HEK293 (cell line): Measurements from ENCODE around the gene TPSAB1.

Experiments
- CTCF ChIA-PET: fragments of 350-600 bp; formaldehyde crosslinking; extraction: SDS; loops from one replicate; lab custom pipeline; 2021; ENCODE audit warnings: antibody characterized with exemption; lab: Yijun Ruan, JAX
- POLR2A ChIA-PET: fragments of 300-600 bp; formaldehyde crosslinking; extraction: SDS; loops from one replicate; lab custom pipeline; 2020; ENCODE audit warnings: antibody characterized with exemption, inconsistent platforms; lab: Yijun Ruan, JAX
- H3K27ac ChIP-seq: fragments of 200-500 bp; sonication (Bioruptor generic); 2 replicates; pipeline ENCODE4 v1.5.1; 2014; ENCODE audit warnings: low read depth, low read length, control low read depth, inconsistent platforms; ENCODE audit errors: extremely low read depth
- H3K36me3 ChIP-seq, 2 experiments: fragments of 200-500 bp in 1 of 2; sonication (Bioruptor generic) in 1 of 2; 1 replicate in 1 of 2; 2 replicates in 1 of 2; pipeline ENCODE4 v1.5.1; 2014 to 2017; ENCODE audit warnings: inconsistent platforms in 2 of 2, low read length in 2 of 2; ENCODE audit not compliant: control insufficient read depth in 2 of 2, insufficient read depth in 1 of 2
- H3K4me1 ChIP-seq: fragments of 200-500 bp; sonication (Bioruptor generic); 2 replicates; pipeline ENCODE4 v1.5.1; 2014; ENCODE audit warnings: mild to moderate bottlenecking, low read length, inconsistent platforms; ENCODE audit not compliant: control insufficient read depth, insufficient read depth
- H3K4me3 ChIP-seq: 2 replicates; pipeline ENCODE4 v1.5.1; 2011; ENCODE audit warnings: low read depth, mild to moderate bottlenecking, control low read depth, low read length, moderate library complexity
- H3K9me3 ChIP-seq: fragments of 200-500 bp; sonication (Bioruptor generic); 2 replicates; pipeline ENCODE4 v1.5.1; 2014; ENCODE audit warnings: low read depth, low read length, inconsistent platforms; ENCODE audit not compliant: control insufficient read depth, insufficient read depth
- HIC1 ChIP-seq: fragments of 450-650 bp; formaldehyde crosslinking; IDR thresholded peaks from 2 replicates; pipeline ENCODE4 v1.5.1; 2016; ENCODE audit warnings: missing biosample characterization, missing genetic modification characterization
- KLF1 ChIP-seq: fragments of 450-650 bp; formaldehyde crosslinking; IDR thresholded peaks from 2 replicates; pipeline ENCODE4 v1.5.1; 2016; ENCODE audit warnings: missing biosample characterization, missing genetic modification characterization
- PATZ1 ChIP-seq: fragments of 450-650 bp; formaldehyde crosslinking; IDR thresholded peaks from 2 replicates; pipeline ENCODE4 v1.5.1; 2016; ENCODE audit warnings: missing biosample characterization, missing genetic modification characterization
- SP2 ChIP-seq: fragments of 450-650 bp; formaldehyde crosslinking; IDR thresholded peaks from 2 replicates; pipeline ENCODE4 v1.5.1; 2016; ENCODE audit warnings: missing biosample characterization, missing genetic modification characterization
- ZIC2 ChIP-seq: fragments of 450-650 bp; formaldehyde crosslinking; IDR thresholded peaks from 2 replicates; pipeline ENCODE4 v1.5.1; 2016; ENCODE audit warnings: missing biosample characterization, missing genetic modification characterization
- ZNF133 ChIP-seq: fragments of 450-650 bp; formaldehyde crosslinking; IDR thresholded peaks from 2 replicates; pipeline ENCODE4 v1.5.1; 2016; ENCODE audit warnings: missing biosample characterization, missing genetic modification characterization
- ZNF48 ChIP-seq: fragments of 450-650 bp; formaldehyde crosslinking; IDR thresholded peaks from 2 replicates; pipeline ENCODE4 v1.5.1; 2016; ENCODE audit warnings: missing biosample characterization, missing genetic modification characterization
- ZNF514 ChIP-seq: fragments of 450-650 bp; formaldehyde crosslinking; IDR thresholded peaks from 2 replicates; pipeline ENCODE4 v1.5.1; 2016; ENCODE audit warnings: missing biosample characterization, missing genetic modification characterization
- ZNF645 ChIP-seq: fragments of 450-650 bp; formaldehyde crosslinking; IDR thresholded peaks from 2 replicates; pipeline ENCODE4; 2016; ENCODE audit warnings: missing biosample characterization, missing genetic modification characterization
- ZSCAN18 ChIP-seq: fragments of 450-650 bp; formaldehyde crosslinking; IDR thresholded peaks from 2 replicates; pipeline ENCODE4 v1.5.1; 2016; ENCODE audit warnings: missing biosample characterization, missing genetic modification characterization

Gene TPSAB1

GRCh38 chr16:1201444-1201843, 39.1 kb upstream of the TPSAB1 start:
- no peak overlapping the region for H3K4me3 ChIP-seq
- no peak overlapping the region for H3K27ac ChIP-seq
- CTCF ChIA-PET: interaction anchor here (1.1 kb wide), 1 partner anchor 146 kb away, joined by 3 read pairs; no protein-coding TSS in a partner anchor
- no peak for TF ChIP-seq PATZ1 (tag by site-specific recombination)
- TF ChIP-seq ZSCAN18: no peak
- peak; percentile 29; the same call in 1 of the 2 replicates for TF ChIP-seq HIC1 (tag by site-specific recombination)
- POLR2A ChIA-PET: no interaction called here
- H3K9me3 ChIP-seq: no peaks in the 10 kb centered on the region
- peaks cover 3% of the 10 kb centered on the region; the same call in 1 of the 2 replicates for H3K4me1 ChIP-seq
- peaks cover 0 to 5% of the 10 kb centered on the region in 2 experiments; a peak in 1 of 3 replicates for H3K36me3 ChIP-seq

GRCh38 chr16:1202274-1202673, 38.2 kb upstream of the TPSAB1 start:
- Histone ChIP-seq H3K4me3 (no peak overlapping the region), H3K36me3 (peaks cover 0 to 5% of the 10 kb centered on the region in 2 experiments; a peak in 1 of 3 replicates), H3K9me3 (no peaks in the 10 kb centered on the region), H3K4me1 (no peaks in the 10 kb centered on the region; the same call in 1 of the 2 replicates), H3K27ac (no peak overlapping the region)
- CTCF ChIA-PET: no interaction called here
- POLR2A ChIA-PET: no interaction called here
- TF ChIP-seq KLF1 (tag by site-specific recombination) (peak; percentile 85), ZNF645 (tag by site-specific recombination) (no peak), SP2 (tag by site-specific recombination) (peak; percentile 18), ZNF48 (no peak), ZNF133 (tag by site-specific recombination) (no peak)

GRCh38 chr16:1204933-1205332, 35.6 kb upstream of the TPSAB1 start:
- no peak overlapping the region for H3K27ac ChIP-seq
- peaks cover 0 to 10% of the 10 kb centered on the region in 2 experiments; a peak in 1 of 3 replicates for H3K36me3 ChIP-seq
- ChIA-PET CTCF (interaction anchor here (1.1 kb wide), 1 partner anchor 9 kb away, joined by 4 read pairs; no protein-coding TSS in a partner anchor), POLR2A (no interaction called here)
- H3K4me1 ChIP-seq: no peaks in the 10 kb centered on the region
- H3K4me3 ChIP-seq: no peak overlapping the region
- no peak for TF ChIP-seq ZNF514 (tag by site-specific recombination)
- peak; percentile 52 for TF ChIP-seq KLF1 (tag by site-specific recombination)
- TF ChIP-seq, all 188 proteins: peak for 1
- H3K9me3 ChIP-seq: no peaks in the 10 kb centered on the region

- Histone ChIP-seq H3K4me1 (no peaks in the 10 kb centered on the region), H3K27ac (no peak overlapping the region), H3K9me3 (no peaks in the 10 kb centered on the region), H3K36me3 (peaks cover 0 to 12% of the 10 kb centered on the region in 2 experiments; a peak in 1 of 3 replicates), H3K4me3 (no peak overlapping the region)
- ChIA-PET CTCF (interaction anchor here (0.6 to 1.1 kb wide), 2 partner anchors 10 to 513 kb away, joined by 3 to 4 read pairs; no protein-coding TSS in a partner anchor), POLR2A (no interaction called here)
- TF ChIP-seq ZNF133 (tag by site-specific recombination) (no peak), ZIC2 (tag by site-specific recombination) (peak; percentile 50)
Measured at GRCh38 chr16:1206326-1206725, 34.2 kb upstream of the TPSAB1 start.
